Muscle of leg (tissue), 11 donors: ENCODE results near the gene CD164L2. TPM values are rescaled to one million over a fixed set of nuclear protein-coding genes. Genes with fewer than 3 reads are reported as not detected.
"Not testable (repeated sequence)": the region's sequence is repeated elsewhere in the genome, so short reads cannot be mapped to it uniquely, and the experiment has no call there.

Source experiments
- DNase-seq: peaks from one replicate; pipeline ENCODE4 v3.0.0; 2013
- H3K27ac ChIP-seq: one replicate; pipeline ENCODE4 v1.5.1; 2013; ENCODE audit warnings: mild to moderate bottlenecking, low read length, control low read depth
- H3K27me3 ChIP-seq: one replicate; pipeline ENCODE4 v1.6.1; 2013; ENCODE audit warnings: low read length; ENCODE audit not compliant: control insufficient read depth, insufficient read depth
- H3K36me3 ChIP-seq: one replicate; pipeline ENCODE4 v1.6.1; 2013; ENCODE audit warnings: low read length; ENCODE audit not compliant: control insufficient read depth, insufficient read depth
- H3K4me1 ChIP-seq: one replicate; pipeline ENCODE4 v1.6.1; 2013; ENCODE audit warnings: low read length; ENCODE audit not compliant: control insufficient read depth, insufficient read depth
- H3K4me3 ChIP-seq: one replicate; pipeline ENCODE4 v1.5.1; 2013; ENCODE audit warnings: low read length, control low read depth
- H3K9me3 ChIP-seq: replicated peaks from 2 replicates; pipeline ENCODE4 v1.6.1; 2013; ENCODE audit warnings: low read depth, low read length; ENCODE audit not compliant: control insufficient read depth
- WGBS: methylation state at CpG from one replicate; pipeline ENCODE4 v1.1.5; 2013; ENCODE audit warnings: missing lambda C conversion rate; ENCODE audit not compliant: insufficient coverage; 5-methylcytosine and 5-hydroxymethylcytosine counted together
- polyA plus RNA-seq, 8 donors: library from polyadenylated mRNA; unstranded; fragments of 120-200 nt; gene quantifications; one replicate each; pipeline versions ENCODE4 v1.2.1 to v1.2.3, GENCODE V29; 2013; ENCODE audit warnings: inconsistent platforms in 1 of 8, low replicate concordance in 1 of 8; ENCODE audit not compliant: insufficient read length in 8 of 8, insufficient read depth in 1 of 8
- total RNA-seq: library from RNA; stranded (reverse); fragments of 120-200 nt; gene quantifications from one replicate; pipeline ENCODE4 v1.2.4, GENCODE V29; 2013

The CD164L2 gene
- total and polyA plus RNA-seq, 9 donors: 0.48 TPM; not detected in 8

DNA sequence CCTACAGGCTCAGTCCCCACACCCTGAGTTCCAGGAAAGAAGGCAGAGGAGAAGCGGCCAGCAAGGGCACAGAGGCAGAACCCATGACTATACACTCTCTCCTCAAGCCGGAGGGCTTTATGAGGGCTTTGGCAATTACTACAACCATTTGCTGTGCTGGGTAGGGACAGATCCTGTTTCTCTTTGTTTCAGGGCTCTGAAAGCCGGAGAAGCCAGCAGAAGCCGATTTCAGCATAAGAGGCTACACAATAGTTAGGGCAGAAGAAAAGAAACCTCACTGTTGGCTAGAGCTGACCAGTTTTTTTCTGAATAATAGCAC lies 23.2 kb upstream of the CD164L2 start:
- H3K9me3 ChIP-seq: no peaks in the 10 kb centered on the region
- H3K4me3 ChIP-seq: no peak overlapping the region
- 30% methylated on average over 2 of the region's 4 CpGs for WGBS
- peaks cover 51% of the 10 kb centered on the region for H3K36me3 ChIP-seq
- peaks cover 59% of the 10 kb centered on the region for H3K4me1 ChIP-seq
- H3K27ac ChIP-seq: peak overlapping the region; percentile 80
- H3K27me3 ChIP-seq: no peaks in the 10 kb centered on the region
- DNase-seq: no peak

- DNase-seq, H3K9me3 ChIP-seq, H3K27me3 ChIP-seq, H3K4me3 ChIP-seq: not testable (repeated sequence)
- Histone ChIP-seq H3K4me1 (peaks cover 61% of the 10 kb centered on the region), H3K36me3 (peaks cover 45% of the 10 kb centered on the region), H3K27ac (peak overlapping the region; percentile 80)
- WGBS: 36% methylated on average over 9 of the region's 18 CpGs
These were observed 22.6 kb upstream of the CD164L2 start for GRCh38 chr1:27405598-27406361.

DNA sequence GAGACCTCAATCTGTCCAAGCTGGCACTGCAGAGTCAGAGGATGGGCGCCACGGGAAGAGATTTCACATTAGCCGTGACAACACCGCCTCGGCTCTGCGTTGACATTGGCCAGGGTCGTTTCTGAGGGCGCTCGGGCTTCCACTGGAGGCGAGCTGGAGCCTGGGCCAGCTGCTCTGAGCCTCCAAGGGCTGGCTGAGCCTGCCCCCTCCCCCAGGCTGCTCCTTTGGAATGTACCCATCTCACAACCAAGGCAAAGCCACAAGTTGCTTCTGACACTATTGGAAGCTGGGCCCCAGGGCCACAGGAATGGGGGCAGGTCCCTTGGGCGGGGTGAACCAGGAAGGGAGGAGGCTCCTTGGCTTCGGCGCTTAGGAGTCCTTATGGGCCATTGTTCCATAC lies 21.9 kb upstream of the CD164L2 start:
- Histone ChIP-seq H3K4me1 (peaks cover 66% of the 10 kb centered on the region), H3K36me3 (peaks cover 38% of the 10 kb centered on the region), H3K4me3 (no peak overlapping the region), H3K9me3 (no peaks in the 10 kb centered on the region), H3K27ac (peak overlapping the region; percentile 80), H3K27me3 (no peaks in the 10 kb centered on the region)
- no peak for DNase-seq
- 40% methylated on average over 4 of the region's 13 CpGs for WGBS

- no peak for DNase-seq
- H3K27ac ChIP-seq: peak overlapping the region; percentile 80
- H3K4me1 ChIP-seq: peaks cover 78% of the 10 kb centered on the region
- no peak overlapping the region for H3K4me3 ChIP-seq
- no peaks in the 10 kb centered on the region for H3K9me3 ChIP-seq
- no peaks in the 10 kb centered on the region for H3K27me3 ChIP-seq
- H3K36me3 ChIP-seq: peaks cover 29% of the 10 kb centered on the region
These were observed 20.8 kb upstream of the CD164L2 start for GRCh38 chr1:27403931-27404330.

GRCh38 chr1:27403065-27403726 lies 20.1 kb upstream of the CD164L2 start:
- Histone ChIP-seq H3K9me3 (no peaks in the 10 kb centered on the region), H3K4me3 (no peak overlapping the region), H3K27ac (peak overlapping the region; percentile 80), H3K4me1 (peaks cover 85% of the 10 kb centered on the region), H3K27me3 (no peaks in the 10 kb centered on the region), H3K36me3 (peaks cover 22% of the 10 kb centered on the region)
- peak; percentile 92 for DNase-seq
- 9% methylated on average over 24 of the region's 24 CpGs for WGBS

DNA sequence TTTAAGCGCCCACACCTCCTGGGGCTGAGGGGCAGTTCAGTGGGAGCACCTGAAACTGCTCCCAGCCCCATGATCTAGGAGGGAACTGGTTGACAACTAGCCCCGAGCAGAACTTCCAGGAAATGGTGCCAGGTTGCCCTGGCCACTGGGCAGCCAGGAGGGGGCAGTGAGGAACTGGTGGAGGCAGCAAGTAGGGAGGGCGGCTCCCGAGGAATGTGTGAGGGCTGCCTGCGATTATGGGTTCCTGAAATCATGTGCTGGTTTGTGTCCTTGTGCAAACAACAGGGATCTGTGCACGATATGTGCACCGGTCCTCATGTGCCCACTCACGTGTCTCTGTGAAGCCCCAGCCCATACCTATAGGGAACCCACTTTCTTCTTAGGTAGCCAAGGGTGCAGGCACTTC lies 19.2 kb upstream of the CD164L2 start:
- H3K4me1 ChIP-seq: peaks cover 91% of the 10 kb centered on the region
- H3K4me3 ChIP-seq: no peak overlapping the region
- 46% methylated on average over 5 of the region's 8 CpGs for WGBS
- no peaks in the 10 kb centered on the region for H3K27me3 ChIP-seq
- peak overlapping the region; percentile 80 for H3K27ac ChIP-seq
- H3K36me3 ChIP-seq: peaks cover 14% of the 10 kb centered on the region
- peak; percentile 78 for DNase-seq
- no peaks in the 10 kb centered on the region for H3K9me3 ChIP-seq

GRCh38 chr1:27400963-27401341 lies 17.8 kb upstream of the CD164L2 start:
- Histone ChIP-seq H3K9me3 (no peaks in the 10 kb centered on the region), H3K36me3 (peaks cover 7% of the 10 kb centered on the region), H3K27ac (no peak overlapping the region), H3K4me3 (no peak overlapping the region), H3K4me1 (peaks cover 87% of the 10 kb centered on the region), H3K27me3 (no peaks in the 10 kb centered on the region)
- 94% methylated on average over 2 of the region's 5 CpGs for WGBS
- no peak for DNase-seq

GRCh38 chr1:27400082-27400962 lies 17.2 kb upstream of the CD164L2 start:
- peaks cover 7% of the 10 kb centered on the region for H3K36me3 ChIP-seq
- no peak overlapping the region for H3K4me3 ChIP-seq
- DNase-seq: no peak

DNA sequence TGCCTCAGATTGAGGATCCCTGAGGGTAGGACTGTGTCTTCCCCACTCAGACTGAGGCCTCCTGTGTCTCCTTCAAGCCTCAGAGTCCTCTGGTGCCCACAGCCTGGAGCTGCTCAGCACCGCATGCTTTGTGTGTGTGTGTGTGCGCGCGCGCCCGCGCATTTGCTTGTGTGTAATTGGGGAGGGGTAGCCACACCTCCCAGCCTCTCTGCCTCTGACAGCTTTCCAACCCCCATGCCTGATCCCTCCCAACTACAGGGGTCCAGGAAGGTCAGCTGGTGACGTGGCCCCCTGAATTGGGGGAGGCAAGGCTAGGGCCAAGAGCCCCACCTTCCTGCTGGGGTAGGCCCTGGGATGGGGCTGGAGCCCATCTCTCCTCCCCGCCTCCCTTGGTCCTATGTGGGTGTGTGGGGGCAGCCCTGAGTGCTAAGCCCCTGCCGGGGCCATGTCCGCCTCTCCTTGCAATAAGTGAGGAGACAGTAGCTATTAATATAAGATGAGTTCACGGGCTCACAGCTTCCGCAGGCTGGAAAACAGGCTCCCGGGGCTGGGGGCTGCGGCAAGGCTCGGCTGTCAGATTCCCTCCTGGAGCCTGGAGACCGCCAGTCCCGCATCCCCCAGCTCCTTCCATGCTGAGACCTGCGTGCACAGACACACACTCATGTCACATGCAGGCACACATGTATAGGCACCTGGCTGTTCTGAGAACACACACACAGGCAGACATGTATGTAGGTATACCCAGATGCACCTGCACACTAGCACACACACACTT lies 16.3 kb upstream of the CD164L2 start:
- no peak overlapping the region for H3K4me3 ChIP-seq
- 41% methylated on average over 9 of the region's 19 CpGs for WGBS
- no peaks in the 10 kb centered on the region for H3K9me3 ChIP-seq
- peaks cover 85% of the 10 kb centered on the region for H3K4me1 ChIP-seq
- no peaks in the 10 kb centered on the region for H3K27me3 ChIP-seq
- peaks cover 3% of the 10 kb centered on the region for H3K36me3 ChIP-seq
- no peak for DNase-seq
- H3K27ac ChIP-seq: peak overlapping the region; percentile 42

More at GRCh38 chr1:27400082-27400962, 17.2 kb upstream of the CD164L2 start:
- 53% methylated on average over 9 of the region's 13 CpGs for whole genome bisulfite sequencing
- peaks cover 86% of the 10 kb centered on the region for H3K4me1 ChIP-seq
- no peaks in the 10 kb centered on the region for H3K9me3 ChIP-seq
- H3K27ac ChIP-seq: no peak overlapping the region
- no peaks in the 10 kb centered on the region for H3K27me3 ChIP-seq
